ENCODE results near the gene CASTOR1.

Gene CASTOR1

GRCh38 chr22:30253205-30253852 lies 36.0 kb downstream of the CASTOR1 start:
- DNase-seq: peak in 2 of 3 donors; percentile 61 to 70
- no peaks in the 10 kb centered on the region for H3K9me3 ChIP-seq (ENCODE audit: control extremely low read depth in 1 of 5, control insufficient read depth in 4 of 5, insufficient read depth in 2 of 5, low read depth in 1 of 5, low read length in 4 of 5)
- no peak overlapping the region for H3K27ac ChIP-seq (ENCODE audit: insufficient read depth in 1 of 2, low read depth in 1 of 2, low read length in 2 of 2, poor library complexity in 1 of 2, severe bottlenecking in 2 of 2)
- H3K36me3 ChIP-seq (ENCODE audit: control insufficient read depth in 4 of 4, insufficient read depth in 4 of 4, low read length in 3 of 4): no peaks in the 10 kb centered on the region
- peak overlapping the region in 1 of 7 experiments; percentile 4 for H3K4me3 ChIP-seq (ENCODE audit: control insufficient read depth in 1 of 7, extremely low read depth in 1 of 7, insufficient read depth in 4 of 7, low read depth in 2 of 7, low read length in 6 of 7)
- H3K27me3 ChIP-seq (replicated peaks in 2 of 5; ENCODE audit: control insufficient read depth in 4 of 5, insufficient read depth in 5 of 5, low read length in 4 of 5): peaks cover 0 to 3% (median 0%) of the 10 kb centered on the region in 5 experiments
- 51% methylated on average over 16 of the region's 22 CpGs for WGBS (ENCODE audit: insufficient coverage)
- H3K4me1 ChIP-seq (ENCODE audit: control extremely low read depth in 1 of 4, control insufficient read depth in 4 of 4, insufficient read depth in 4 of 4, low read length in 3 of 4): peaks cover under 1 to 58% (median 33%) of the 10 kb centered on the region in 4 experiments
- ChIA-PET POLR2A (no interaction called here), CTCF (interaction anchor here (0.6 to 1.2 kb wide), 4 partner anchors 11 to 617 kb away, joined by 3 read pairs; partner anchors contain the start of gene RNF215)

GRCh38 chr22:30252411-30253204 lies 36.7 kb downstream of the CASTOR1 start:
- no peak for DNase-seq
- Histone ChIP-seq H3K9me3 (ENCODE audit: control extremely low read depth in 1 of 5, control insufficient read depth in 4 of 5, insufficient read depth in 2 of 5, low read depth in 1 of 5, low read length in 4 of 5) (no peaks in the 10 kb centered on the region), H3K27me3 (replicated peaks in 2 of 5; ENCODE audit: control insufficient read depth in 4 of 5, insufficient read depth in 5 of 5, low read length in 4 of 5) (peaks cover 0 to 9% (median 0%) of the 10 kb centered on the region in 5 experiments), H3K27ac (ENCODE audit: insufficient read depth in 1 of 2, low read depth in 1 of 2, low read length in 2 of 2, poor library complexity in 1 of 2, severe bottlenecking in 2 of 2) (no peak overlapping the region), H3K4me3 (ENCODE audit: control insufficient read depth in 1 of 7, extremely low read depth in 1 of 7, insufficient read depth in 4 of 7, low read depth in 2 of 7, low read length in 6 of 7) (no peak overlapping the region), H3K4me1 (ENCODE audit: control extremely low read depth in 1 of 4, control insufficient read depth in 4 of 4, insufficient read depth in 4 of 4, low read length in 3 of 4) (peaks cover 1 to 59% (median 36%) of the 10 kb centered on the region in 4 experiments), H3K36me3 (ENCODE audit: control insufficient read depth in 4 of 4, insufficient read depth in 4 of 4, low read length in 3 of 4) (no peaks in the 10 kb centered on the region)
- ChIA-PET CTCF (interaction anchor here (0.6 to 1.2 kb wide), 3 partner anchors 11 to 616 kb away, joined by 3 read pairs; partner anchors contain the start of gene RNF215), POLR2A (no interaction called here)
- WGBS (ENCODE audit: insufficient coverage): 84% methylated on average over 20 of the region's 22 CpGs

GRCh38 chr22:30251711-30252110 lies 37.6 kb downstream of the CASTOR1 start:
- ChIA-PET POLR2A (no interaction called here), CTCF (interaction anchor here (3.3 kb wide), 1 partner anchor 144 kb away, joined by 20 read pairs; no protein-coding TSS in a partner anchor)
- Histone ChIP-seq H3K9me3 (ENCODE audit: control extremely low read depth in 1 of 5, control insufficient read depth in 4 of 5, insufficient read depth in 2 of 5, low read depth in 1 of 5, low read length in 4 of 5) (no peaks in the 10 kb centered on the region), H3K27me3 (replicated peaks in 2 of 5; ENCODE audit: control insufficient read depth in 4 of 5, insufficient read depth in 5 of 5, low read length in 4 of 5) (peaks cover 0 to 17% (median 0%) of the 10 kb centered on the region in 5 experiments), H3K4me1 (ENCODE audit: control extremely low read depth in 1 of 4, control insufficient read depth in 4 of 4, insufficient read depth in 4 of 4, low read length in 3 of 4) (peaks cover 1 to 63% (median 45%) of the 10 kb centered on the region in 4 experiments), H3K36me3 (ENCODE audit: control insufficient read depth in 4 of 4, insufficient read depth in 4 of 4, low read length in 3 of 4) (no peaks in the 10 kb centered on the region), H3K4me3 (ENCODE audit: control insufficient read depth in 1 of 7, extremely low read depth in 1 of 7, insufficient read depth in 4 of 7, low read depth in 2 of 7, low read length in 6 of 7) (no peak overlapping the region), H3K27ac (ENCODE audit: insufficient read depth in 1 of 2, low read depth in 1 of 2, low read length in 2 of 2, poor library complexity in 1 of 2, severe bottlenecking in 2 of 2) (no peak overlapping the region)
- DNase-seq: no peak
- WGBS (ENCODE audit: insufficient coverage): 97% methylated on average over 7 of the region's 10 CpGs

GRCh38 chr22:30250661-30251267 lies 38.5 kb downstream of the CASTOR1 start:
- H3K27ac ChIP-seq (ENCODE audit: insufficient read depth in 1 of 2, low read depth in 1 of 2, low read length in 2 of 2, poor library complexity in 1 of 2, severe bottlenecking in 2 of 2): no peak overlapping the region
- no peak for DNase-seq
- H3K4me3 ChIP-seq (ENCODE audit: control insufficient read depth in 1 of 7, extremely low read depth in 1 of 7, insufficient read depth in 4 of 7, low read depth in 2 of 7, low read length in 6 of 7): no peak overlapping the region
- WGBS (ENCODE audit: insufficient coverage): 70% methylated on average over 9 of the region's 12 CpGs
- H3K4me1 ChIP-seq (ENCODE audit: control extremely low read depth in 1 of 4, control insufficient read depth in 4 of 4, insufficient read depth in 4 of 4, low read length in 3 of 4): peaks cover 1 to 65% (median 49%) of the 10 kb centered on the region in 4 experiments
- ChIA-PET CTCF (interaction anchor here (0.7 to 3.3 kb wide), 4 partner anchors 141 to 614 kb away, joined by 3 to 20 read pairs (median 3); no protein-coding TSS in a partner anchor), POLR2A (interaction anchor here (1.1 kb wide), 1 partner anchor 20 kb away, joined by 3 read pairs; no protein-coding TSS in a partner anchor)
- H3K9me3 ChIP-seq (ENCODE audit: control extremely low read depth in 1 of 5, control insufficient read depth in 4 of 5, insufficient read depth in 2 of 5, low read depth in 1 of 5, low read length in 4 of 5): no peaks in the 10 kb centered on the region
- no peaks in the 10 kb centered on the region for H3K36me3 ChIP-seq (ENCODE audit: control insufficient read depth in 4 of 4, insufficient read depth in 4 of 4, low read length in 3 of 4)
- peaks cover 0 to 22% (median 0%) of the 10 kb centered on the region in 5 experiments for H3K27me3 ChIP-seq (replicated peaks in 2 of 5; ENCODE audit: control insufficient read depth in 4 of 5, insufficient read depth in 5 of 5, low read length in 4 of 5)

GRCh38 chr22:30250039-30250565 lies 39.2 kb downstream of the CASTOR1 start:
- Histone ChIP-seq H3K4me1 (ENCODE audit: control extremely low read depth in 1 of 4, control insufficient read depth in 4 of 4, insufficient read depth in 4 of 4, low read length in 3 of 4) (peaks cover 1 to 68% (median 52%) of the 10 kb centered on the region in 4 experiments), H3K9me3 (ENCODE audit: control extremely low read depth in 1 of 5, control insufficient read depth in 4 of 5, insufficient read depth in 2 of 5, low read depth in 1 of 5, low read length in 4 of 5) (no peaks in the 10 kb centered on the region), H3K27me3 (replicated peaks in 2 of 5; ENCODE audit: control insufficient read depth in 4 of 5, insufficient read depth in 5 of 5, low read length in 4 of 5) (peaks cover 0 to 29% (median 0%) of the 10 kb centered on the region in 5 experiments), H3K4me3 (ENCODE audit: control insufficient read depth in 1 of 7, extremely low read depth in 1 of 7, insufficient read depth in 4 of 7, low read depth in 2 of 7, low read length in 6 of 7) (no peak overlapping the region), H3K36me3 (ENCODE audit: control insufficient read depth in 4 of 4, insufficient read depth in 4 of 4, low read length in 3 of 4) (no peaks in the 10 kb centered on the region), H3K27ac (ENCODE audit: insufficient read depth in 1 of 2, low read depth in 1 of 2, low read length in 2 of 2, poor library complexity in 1 of 2, severe bottlenecking in 2 of 2) (no peak overlapping the region)
- CTCF ChIA-PET: interaction anchor here (1.2 to 3.3 kb wide), 2 partner anchors 142 to 614 kb away, joined by 3 to 20 read pairs; no protein-coding TSS in a partner anchor
- WGBS (ENCODE audit: insufficient coverage): 100% methylated on average over 1 of the region's 3 CpGs
- DNase-seq: no peak
- POLR2A ChIA-PET: interaction anchor here (1.1 kb wide), 1 partner anchor 20 kb away, joined by 3 read pairs; no protein-coding TSS in a partner anchor

GRCh38 chr22:30249049-30250038 lies 40.0 kb downstream of the CASTOR1 start:
- Histone ChIP-seq H3K4me3 (ENCODE audit: control insufficient read depth in 1 of 7, extremely low read depth in 1 of 7, insufficient read depth in 4 of 7, low read depth in 2 of 7, low read length in 6 of 7) (no peak overlapping the region), H3K27me3 (replicated peaks in 2 of 5; ENCODE audit: control insufficient read depth in 4 of 5, insufficient read depth in 5 of 5, low read length in 4 of 5) (peaks cover 0 to 33% (median 3%) of the 10 kb centered on the region in 5 experiments), H3K27ac (ENCODE audit: insufficient read depth in 1 of 2, low read depth in 1 of 2, low read length in 2 of 2, poor library complexity in 1 of 2, severe bottlenecking in 2 of 2) (no peak overlapping the region), H3K4me1 (ENCODE audit: control extremely low read depth in 1 of 4, control insufficient read depth in 4 of 4, insufficient read depth in 4 of 4, low read length in 3 of 4) (peaks cover 1 to 64% (median 52%) of the 10 kb centered on the region in 4 experiments), H3K36me3 (ENCODE audit: control insufficient read depth in 4 of 4, insufficient read depth in 4 of 4, low read length in 3 of 4) (no peaks in the 10 kb centered on the region), H3K9me3 (ENCODE audit: control extremely low read depth in 1 of 5, control insufficient read depth in 4 of 5, insufficient read depth in 2 of 5, low read depth in 1 of 5, low read length in 4 of 5) (no peaks in the 10 kb centered on the region)
- POLR2A ChIA-PET: interaction anchor here (1.1 kb wide), 1 partner anchor 19 kb away, joined by 3 read pairs; no protein-coding TSS in a partner anchor
- CTCF ChIA-PET: interaction anchor here (1.2 to 3.3 kb wide), 2 partner anchors 142 to 613 kb away, joined by 3 to 20 read pairs; no protein-coding TSS in a partner anchor
- DNase-seq: no peak
- 97% methylated on average over 19 of the region's 27 CpGs for WGBS (ENCODE audit: insufficient coverage)
